ENCODE data around the gene IFT25.

- TF ChIP-seq CTCF (IDR thresholded peaks at IDR 0.05) = no peak
- TF ChIP-seq EP300 (IDR thresholded peaks at IDR 0.05) = no peak
Measured at GRCh38 chr1:53947172-53947907, 1.8 kb upstream of the IFT25 start.

Measured in gastroesophageal sphincter (tissue), 3 donors.